ENCODE measurements around the gene CDK5RAP1.
"Not testable (repeated sequence)": the region's sequence is repeated elsewhere in the genome, so short reads cannot be mapped to it uniquely, and the experiment has no call there.

Gene CDK5RAP1

GRCh38 chr20:33401184-33401920 lies at the start of gene CDK5RAP1:
Gene CDK5RAP1, minus strand, starts transcription at chr20:33401519. Its CDS starts 4,455 bp downstream, at chr20:33397064.
- DNase-seq: peak; percentile 79

- DNase-seq: no peak
Measured at GRCh38 chr20:33450867-33451266, 49.5 kb upstream of the CDK5RAP1 start.

- DNase-seq: no peak
Measured at GRCh38 chr20:33445881-33446625, 44.7 kb upstream of the CDK5RAP1 start.

DNA sequence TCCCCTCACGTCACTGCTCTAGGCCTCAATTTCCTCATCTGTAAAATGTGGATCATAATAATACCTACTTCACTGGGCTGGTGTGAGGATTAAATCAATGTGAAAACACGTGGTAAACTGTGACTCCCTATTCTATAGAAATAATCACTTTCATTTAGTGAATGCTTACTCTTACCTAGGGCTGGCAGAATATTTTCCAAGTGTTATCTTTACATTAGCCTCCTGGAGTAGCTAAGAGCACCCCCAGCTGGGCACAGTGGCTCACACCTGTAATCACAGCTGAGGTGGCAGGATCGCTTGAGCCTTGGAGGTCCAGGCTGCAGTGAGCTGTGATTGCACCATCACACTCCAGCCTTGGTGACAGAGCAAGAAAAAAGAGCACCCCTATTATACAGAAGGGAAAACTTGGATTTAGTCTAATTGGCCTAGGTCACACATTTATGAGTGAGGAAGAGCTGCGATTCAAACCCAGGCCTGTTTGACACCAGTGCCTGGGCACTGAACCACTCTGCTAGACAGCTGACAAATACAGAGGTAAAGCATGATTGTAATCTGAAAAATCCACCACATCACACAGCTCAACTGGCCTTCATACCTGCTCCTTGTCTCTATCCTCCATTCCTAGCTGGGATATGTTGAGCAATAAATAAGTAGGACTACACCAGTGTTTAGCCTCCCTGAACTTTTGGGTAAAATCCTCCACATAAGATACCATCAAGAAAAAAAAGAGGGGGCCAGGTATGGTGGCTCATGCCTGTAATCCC lies 43.7 kb upstream of the CDK5RAP1 start:
- DNase-seq: no peak

DNA sequence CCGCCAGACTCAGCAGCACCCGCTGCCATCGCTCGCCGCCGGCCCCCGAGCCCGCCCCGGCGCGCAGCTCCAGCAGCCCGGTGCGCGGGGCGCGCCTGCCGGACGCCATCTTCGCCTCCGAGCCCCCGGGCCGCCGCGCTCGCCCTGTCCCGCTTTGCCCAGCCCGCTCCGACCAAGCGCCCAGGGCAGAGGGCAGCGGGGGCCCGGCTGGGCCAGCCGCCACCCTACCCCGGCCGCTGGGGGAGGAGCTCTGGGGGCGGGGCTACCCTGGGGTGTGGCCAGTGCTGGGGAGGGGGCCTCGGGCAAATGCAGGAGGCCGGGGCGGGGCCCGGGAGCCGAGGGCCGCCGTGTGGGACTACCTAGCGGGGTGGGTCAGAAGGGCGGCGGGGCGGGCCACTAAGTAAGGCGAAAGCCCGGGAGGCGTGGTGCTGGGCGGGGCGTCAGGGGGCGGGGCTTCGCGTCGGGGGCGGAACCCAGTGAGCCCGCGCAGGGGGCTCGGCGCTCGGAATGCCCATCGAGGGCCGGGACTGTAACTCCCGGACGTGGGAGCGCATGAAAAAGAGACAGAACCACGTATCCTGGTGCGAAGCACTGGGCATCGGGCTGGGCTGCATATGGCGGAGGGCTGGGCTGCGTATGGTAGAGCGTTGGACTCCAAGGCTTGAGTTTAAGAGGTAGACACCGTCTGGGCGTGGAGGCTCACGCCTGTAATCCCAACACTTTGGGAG lies 42.4 kb upstream of the CDK5RAP1 start, which contains the start of gene SNTA1:
TSS of gene SNTA1 (minus strand) at position 252 of the 728 bp plus-strand sequence. CDS start at position 109, 143 bp downstream.
- peak; percentile 74 for DNase-seq

DNA sequence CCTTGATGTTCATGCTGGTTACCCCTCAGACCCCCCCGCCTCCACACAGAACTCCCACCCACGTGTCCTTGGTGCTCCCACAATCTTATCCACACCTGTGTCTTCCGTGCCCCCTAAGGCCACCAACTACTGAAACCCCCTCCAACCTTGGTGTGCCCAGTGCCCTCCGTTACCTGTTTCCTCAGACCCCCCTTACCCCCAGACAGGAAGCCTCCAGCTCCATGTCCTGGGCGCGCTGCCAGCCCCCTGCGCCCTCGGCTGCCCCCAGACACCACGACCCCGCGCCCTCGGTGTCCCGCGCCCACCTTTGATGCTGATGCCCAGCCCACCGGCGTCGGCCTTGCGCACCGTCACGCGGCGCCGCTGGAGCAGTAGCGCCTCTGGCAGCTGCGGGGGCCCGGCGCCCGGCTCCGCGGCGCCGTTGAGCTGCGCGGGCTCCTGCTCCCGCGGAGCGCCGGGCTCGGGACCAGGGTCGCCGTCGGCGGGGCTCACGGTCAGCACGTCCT lies 41.7 kb upstream of the CDK5RAP1 start:
- DNase-seq: no peak

GRCh38 chr20:33442136-33443005 lies 41.1 kb upstream of the CDK5RAP1 start:
- no peak for DNase-seq

DNA sequence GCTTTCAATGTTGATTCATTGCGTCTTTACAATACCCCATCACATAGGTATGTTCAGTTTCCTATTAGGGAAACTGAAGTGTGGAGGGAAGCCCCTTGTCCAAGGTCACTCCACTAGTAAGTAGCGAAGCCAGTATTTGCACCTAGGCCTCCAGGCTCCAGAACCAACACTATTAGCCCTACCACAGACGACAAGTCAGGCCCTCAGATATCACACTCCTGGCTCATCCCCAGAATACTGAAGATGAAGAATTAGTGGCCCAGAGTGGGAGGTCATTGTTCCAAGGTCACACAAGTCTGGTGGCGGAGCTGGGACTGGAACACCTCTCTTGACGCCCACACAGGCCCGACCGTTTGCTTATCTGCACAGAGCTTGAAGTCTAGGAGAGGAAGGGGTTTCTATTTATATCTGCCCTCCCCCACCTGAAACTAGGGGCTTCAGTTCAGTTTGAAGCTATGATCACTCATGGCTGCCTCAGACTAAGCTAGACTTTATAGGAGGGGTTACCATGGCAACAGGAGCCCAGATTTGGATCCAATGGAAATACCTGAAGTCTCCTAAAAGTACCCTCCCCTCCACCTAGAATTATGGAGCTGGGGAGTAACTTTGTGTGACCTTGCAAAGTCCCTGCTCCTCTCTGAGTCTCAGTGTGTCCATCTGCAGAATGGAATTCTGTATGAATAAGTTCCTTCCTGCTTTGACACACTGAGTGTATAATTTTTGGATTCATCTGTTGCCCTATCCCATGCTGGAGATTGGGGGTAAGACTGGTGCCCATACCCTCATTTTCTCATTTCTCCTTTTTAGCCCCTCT lies 40.0 kb upstream of the CDK5RAP1 start:
- DNase-seq: no peak

- not testable (repeated sequence) for DNase-seq
Measured at GRCh38 chr20:33440562-33440961, 39.2 kb upstream of the CDK5RAP1 start.

DNA sequence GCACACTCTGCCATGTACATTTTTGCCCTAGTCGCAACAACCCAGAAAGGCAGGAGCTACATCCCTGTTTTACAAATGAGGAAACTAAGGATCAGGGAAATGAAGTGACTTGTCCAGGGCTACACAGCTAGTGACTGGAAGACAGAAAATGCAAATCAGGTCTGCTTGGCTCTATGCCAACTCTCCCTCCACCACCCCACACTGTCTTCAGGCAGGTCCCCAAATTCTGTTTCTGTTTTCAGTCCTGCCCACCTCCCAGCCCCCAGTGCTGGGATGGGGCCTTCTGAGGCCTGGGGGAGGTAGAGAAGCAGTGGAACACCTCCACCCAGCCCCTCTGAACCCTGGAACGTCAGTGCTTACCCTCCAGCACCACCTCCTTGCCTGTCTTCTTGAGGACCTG lies 37.2 kb upstream of the CDK5RAP1 start:
- no peak for DNase-seq

DNA sequence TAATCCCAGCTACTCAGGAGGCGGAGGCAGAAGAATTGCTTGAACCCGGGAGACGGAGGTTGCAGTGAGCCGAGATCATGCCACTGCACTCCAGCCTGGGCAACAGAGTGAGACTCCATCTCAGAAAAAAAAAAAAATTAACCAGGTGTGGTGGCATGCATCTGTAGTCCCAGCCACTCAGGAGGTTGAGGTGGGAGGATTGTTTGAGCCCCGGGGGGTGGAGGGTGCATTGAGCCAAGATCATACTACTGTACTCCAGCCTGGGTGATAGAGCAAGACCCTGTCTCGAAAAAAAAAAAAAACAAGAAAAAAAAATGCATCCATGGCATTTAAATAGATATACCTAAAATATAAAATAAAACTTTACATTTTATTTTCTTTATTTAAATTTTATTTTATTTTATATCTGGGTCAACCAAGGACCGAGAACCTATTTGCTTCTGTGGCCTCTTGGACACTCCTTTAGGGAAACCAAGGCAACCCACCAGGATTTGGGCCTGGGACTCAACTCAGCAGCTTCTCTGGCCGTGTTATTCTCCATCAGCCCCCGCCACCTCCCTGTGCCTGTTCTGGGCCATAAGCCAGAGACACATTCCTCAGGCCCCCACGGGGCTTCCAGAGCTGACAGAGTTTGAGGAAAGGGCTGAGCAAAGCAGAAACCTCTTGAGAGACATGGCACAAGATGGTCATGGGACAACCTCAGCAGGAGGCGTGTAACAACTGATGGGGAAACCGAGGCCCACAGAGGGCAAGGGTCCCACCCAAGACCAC lies 36.0 kb upstream of the CDK5RAP1 start:
- no peak for DNase-seq

- no peak for DNase-seq
Measured at GRCh38 chr20:33434434-33434833, 33.1 kb upstream of the CDK5RAP1 start.

- no peak for DNase-seq
Measured at GRCh38 chr20:33433465-33434234, 32.3 kb upstream of the CDK5RAP1 start.

GRCh38 chr20:33431797-33432381 lies 30.6 kb upstream of the CDK5RAP1 start:
- no peak for DNase-seq

GRCh38 chr20:33423875-33424274 lies 22.6 kb upstream of the CDK5RAP1 start:
- not testable (repeated sequence) for DNase-seq

- no peak for DNase-seq
Measured at GRCh38 chr20:33423141-33423834, 22.0 kb upstream of the CDK5RAP1 start.

DNA sequence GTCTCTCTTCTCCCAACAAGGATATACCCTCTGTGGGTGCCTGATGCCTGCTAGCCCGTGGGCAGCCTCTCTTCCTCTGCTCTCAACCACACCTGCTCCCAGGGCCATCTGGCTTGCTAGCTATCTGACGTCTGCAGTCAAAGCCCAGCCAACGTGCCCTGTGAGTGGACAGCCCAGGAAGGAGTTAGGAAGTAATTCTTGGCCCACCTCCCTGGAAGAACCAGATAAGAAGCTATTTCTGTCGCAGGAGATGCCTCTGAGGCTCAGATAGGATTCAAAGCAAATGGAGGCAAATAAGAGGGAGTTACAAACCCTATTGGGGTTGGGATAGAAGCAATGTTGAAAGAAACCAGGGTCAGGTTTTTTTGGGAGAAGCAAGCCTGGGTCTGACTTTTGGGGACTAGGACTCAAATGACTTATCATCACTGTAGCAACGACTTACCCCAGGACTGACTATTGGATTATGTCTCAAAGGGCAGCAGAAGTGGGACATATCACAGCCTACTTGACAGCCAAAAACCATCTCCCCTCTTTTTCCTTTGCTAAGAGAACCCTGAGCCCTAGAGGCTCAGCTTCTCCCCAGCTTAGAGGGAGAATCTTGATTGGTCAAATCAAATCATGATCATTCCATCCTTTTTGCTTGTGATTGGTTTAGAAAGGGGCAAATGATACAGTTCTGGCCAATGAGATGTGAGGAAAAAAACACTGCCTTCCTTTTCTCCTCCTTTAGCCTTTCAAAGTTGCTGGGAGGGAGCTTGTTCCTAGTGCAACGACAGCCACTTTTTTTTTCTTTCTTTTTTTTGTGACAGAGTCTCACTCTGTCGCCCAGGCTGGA lies 18.0 kb upstream of the CDK5RAP1 start:
- no peak for DNase-seq

Measured in NCI-H1048 (cell line).